ENCODE results near the gene SIRPB2.

The SIRPB2 gene

DNA sequence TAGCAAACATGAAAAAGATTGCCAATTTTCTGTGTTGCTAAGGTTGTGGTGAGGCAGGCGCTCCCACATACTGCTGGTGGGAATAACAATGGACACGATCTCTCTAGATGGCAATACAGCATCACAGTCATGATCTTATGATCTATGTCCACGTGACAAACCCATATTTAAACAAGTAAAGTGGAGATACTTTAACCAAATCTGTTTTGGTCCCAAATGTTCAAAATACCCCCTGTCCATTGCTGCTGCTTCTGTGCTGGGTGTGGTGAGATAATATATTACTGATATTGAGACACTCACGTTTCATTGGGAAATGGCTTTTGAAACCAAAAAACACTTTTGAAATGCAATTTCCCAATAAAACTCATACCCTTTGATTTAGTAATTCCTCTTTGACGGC lies 43.3 kb upstream of the SIRPB2 start:
- in situ Hi-C loops (cut with MboI; ENCODE audit: low pct_unique_long_range_greater_than_20kb, low sequenced_read_pairs, unreplicated experiment), result no loop called here
- TF ChIP-seq, protein P1, sequence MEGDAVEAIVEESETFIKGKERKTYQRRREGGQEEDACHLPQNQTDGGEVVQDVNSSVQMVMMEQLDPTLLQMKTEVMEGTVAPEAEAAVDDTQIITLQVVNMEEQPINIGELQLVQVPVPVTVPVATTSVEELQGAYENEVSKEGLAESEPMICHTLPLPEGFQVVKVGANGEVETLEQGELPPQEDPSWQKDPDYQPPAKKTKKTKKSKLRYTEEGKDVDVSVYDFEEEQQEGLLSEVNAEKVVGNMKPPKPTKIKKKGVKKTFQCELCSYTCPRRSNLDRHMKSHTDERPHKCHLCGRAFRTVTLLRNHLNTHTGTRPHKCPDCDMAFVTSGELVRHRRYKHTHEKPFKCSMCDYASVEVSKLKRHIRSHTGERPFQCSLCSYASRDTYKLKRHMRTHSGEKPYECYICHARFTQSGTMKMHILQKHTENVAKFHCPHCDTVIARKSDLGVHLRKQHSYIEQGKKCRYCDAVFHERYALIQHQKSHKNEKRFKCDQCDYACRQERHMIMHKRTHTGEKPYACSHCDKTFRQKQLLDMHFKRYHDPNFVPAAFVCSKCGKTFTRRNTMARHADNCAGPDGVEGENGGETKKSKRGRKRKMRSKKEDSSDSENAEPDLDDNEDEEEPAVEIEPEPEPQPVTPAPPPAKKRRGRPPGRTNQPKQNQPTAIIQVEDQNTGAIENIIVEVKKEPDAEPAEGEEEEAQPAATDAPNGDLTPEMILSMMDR (IDR thresholded peaks at IDR 0.05; ENCODE audit: extremely low read depth, insufficient read depth, missing control alignments), result no peak
- no peak for DNase-seq (ENCODE audit: low spot score)

DNA sequence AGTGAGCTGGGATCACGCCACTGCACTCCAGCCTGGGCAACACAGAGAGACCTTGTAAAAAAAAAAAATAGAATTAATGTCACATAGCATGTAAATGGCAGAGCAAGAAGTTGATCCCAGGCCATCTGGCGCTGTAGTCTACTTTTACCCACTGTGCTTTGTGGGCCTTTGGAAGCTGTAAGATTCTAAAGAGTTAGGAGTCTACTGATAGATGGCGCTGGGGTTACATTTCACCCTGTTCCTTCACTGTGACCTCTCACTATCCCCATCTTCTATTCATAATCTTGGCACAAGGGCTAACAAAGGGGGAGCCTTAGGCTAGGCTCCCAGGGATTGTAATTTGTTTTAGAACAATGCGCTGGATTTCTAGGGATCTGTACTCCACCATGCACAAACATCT lies 41.8 kb upstream of the SIRPB2 start:
- in situ Hi-C loops (cut with MboI; ENCODE audit: low pct_unique_long_range_greater_than_20kb, low sequenced_read_pairs, unreplicated experiment), result no loop called here

DNA sequence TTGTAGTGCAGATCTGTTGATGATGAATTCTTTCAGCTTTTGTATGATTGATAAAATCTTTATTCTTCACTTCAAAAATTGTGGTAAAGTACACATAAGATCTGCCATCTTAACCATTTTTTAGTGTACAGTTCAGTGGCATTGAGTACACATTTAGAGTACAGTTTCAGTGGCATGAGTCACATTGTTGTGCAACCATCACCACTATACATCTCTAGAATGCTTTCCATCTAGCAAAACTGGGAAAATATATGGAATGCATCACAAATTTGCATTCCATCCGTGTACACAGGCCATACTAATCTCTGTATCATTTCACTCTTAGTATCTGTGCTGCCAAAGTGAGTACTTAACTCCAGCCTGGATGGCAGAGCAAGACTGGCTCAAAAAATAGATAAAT lies 37.6 kb upstream of the SIRPB2 start:
- DNase-seq (ENCODE audit: low spot score), result no peak
- TF ChIP-seq, protein P1 (IDR thresholded peaks at IDR 0.05; ENCODE audit: extremely low read depth, insufficient read depth, missing control alignments), result no peak
- in situ Hi-C loops (cut with MboI; ENCODE audit: low pct_unique_long_range_greater_than_20kb, low sequenced_read_pairs, unreplicated experiment), result no loop called here

More for the DNA sequence above, 41.8 kb upstream of the SIRPB2 start:
- DNase-seq (ENCODE audit: low spot score), result no peak
- TF ChIP-seq, protein P1 (IDR thresholded peaks at IDR 0.05; ENCODE audit: extremely low read depth, insufficient read depth, missing control alignments), result peak; percentile 8

DNA sequence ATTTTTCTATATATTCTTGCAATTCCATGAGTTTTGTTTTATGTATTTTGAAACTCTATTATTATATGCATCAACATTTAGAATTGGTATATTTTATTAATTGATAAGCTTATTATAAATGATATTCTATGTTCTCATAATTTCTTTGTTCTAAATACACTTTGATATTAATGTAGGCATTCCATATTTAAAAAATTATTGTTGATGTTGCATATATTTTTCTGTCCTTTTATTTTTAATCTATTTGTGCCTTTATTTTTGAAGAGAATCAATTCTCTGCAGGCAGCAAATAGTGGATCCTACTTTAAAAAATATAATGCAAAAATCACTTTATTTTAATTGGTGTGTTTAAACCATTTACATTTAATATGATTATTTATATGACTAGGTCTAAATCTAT lies 36.7 kb upstream of the SIRPB2 start:
- in situ Hi-C loops (cut with MboI; ENCODE audit: low pct_unique_long_range_greater_than_20kb, low sequenced_read_pairs, unreplicated experiment), result no loop called here
- TF ChIP-seq, protein P1 (IDR thresholded peaks at IDR 0.05; ENCODE audit: extremely low read depth, insufficient read depth, missing control alignments), result no peak
- no peak for DNase-seq (ENCODE audit: low spot score)

DNA sequence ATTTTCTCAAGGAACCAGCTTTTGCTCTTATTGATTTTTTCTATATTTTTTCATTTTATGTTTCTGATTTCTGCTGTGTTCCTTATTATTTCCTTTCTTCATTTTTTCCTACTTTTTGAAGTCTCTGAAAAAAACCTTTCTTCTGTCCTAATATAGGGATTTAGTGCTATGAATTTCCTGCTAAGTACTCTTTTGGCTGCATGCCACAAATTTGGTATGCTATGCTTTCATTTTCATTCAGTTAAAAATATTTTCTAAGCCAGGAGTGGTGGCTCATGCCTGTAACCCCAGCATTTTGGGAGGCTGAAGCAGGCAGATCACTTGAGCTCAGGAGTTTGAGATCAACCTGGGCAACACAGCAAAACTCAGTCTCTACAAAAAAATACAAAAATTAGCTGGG lies 35.7 kb upstream of the SIRPB2 start:
- in situ Hi-C loops (cut with MboI; ENCODE audit: low pct_unique_long_range_greater_than_20kb, low sequenced_read_pairs, unreplicated experiment), result no loop called here

DNA sequence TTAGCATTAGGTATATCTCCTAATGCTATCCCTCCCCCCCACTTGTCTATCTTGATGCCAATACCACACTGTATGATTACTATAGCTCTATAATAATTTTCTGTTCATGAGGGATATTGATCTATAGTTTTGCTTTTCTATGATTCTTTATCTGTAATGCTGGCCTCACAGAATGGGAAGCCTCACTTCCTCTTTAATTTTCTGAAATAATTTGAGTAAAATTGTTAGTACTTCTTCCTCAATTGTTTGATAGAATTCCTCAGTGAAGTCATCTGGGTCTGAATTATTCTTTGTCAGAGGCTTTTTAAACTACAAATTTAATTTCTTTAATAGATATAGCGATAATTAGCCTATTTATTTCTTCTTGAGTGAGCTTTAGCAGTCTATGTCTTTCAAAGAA lies 35.1 kb upstream of the SIRPB2 start:
- TF ChIP-seq, protein P1 (IDR thresholded peaks at IDR 0.05; ENCODE audit: extremely low read depth, insufficient read depth, missing control alignments), result no peak
- in situ Hi-C loops (cut with MboI; ENCODE audit: low pct_unique_long_range_greater_than_20kb, low sequenced_read_pairs, unreplicated experiment), result no loop called here
- no peak for DNase-seq (ENCODE audit: low spot score)

More for the DNA sequence above, 35.7 kb upstream of the SIRPB2 start:
- DNase-seq (ENCODE audit: low spot score), result no peak
- TF ChIP-seq, protein P1 (IDR thresholded peaks at IDR 0.05; ENCODE audit: extremely low read depth, insufficient read depth, missing control alignments), result no peak

DNA sequence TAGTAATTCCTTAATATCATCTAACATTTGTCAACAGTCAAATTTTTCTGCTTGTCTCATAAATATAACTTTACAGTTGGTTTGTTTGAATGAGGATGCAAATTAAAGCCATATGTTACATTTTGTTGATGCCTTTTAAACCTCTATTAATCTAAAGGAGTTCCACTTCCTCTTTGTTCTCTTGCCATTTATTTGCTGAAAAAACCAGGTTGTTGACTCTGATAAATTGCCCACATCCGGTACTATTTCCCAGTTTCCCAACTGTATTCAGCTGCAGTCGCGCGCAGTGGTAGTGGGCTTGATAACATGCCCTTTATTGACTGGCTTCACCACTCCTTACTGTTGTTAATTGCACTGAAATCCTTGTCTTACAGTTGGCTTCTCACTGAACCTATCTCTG lies 32.8 kb upstream of the SIRPB2 start:
- in situ Hi-C loops (cut with MboI; ENCODE audit: low pct_unique_long_range_greater_than_20kb, low sequenced_read_pairs, unreplicated experiment), result no loop called here
- peak; percentile 15 for DNase-seq (ENCODE audit: low spot score)
- TF ChIP-seq, protein P1 (IDR thresholded peaks at IDR 0.05; ENCODE audit: extremely low read depth, insufficient read depth, missing control alignments), result no peak

All from GM13977 (cell line).